EH (cell line): ENCODE data around the gene FOXI1.

ENCODE experiments used
- DNase-seq: peaks from one replicate; pipeline ENCODE4 v3.0.0-alpha.2; 2015; ENCODE audit warnings: low read depth

Gene FOXI1

DNA sequence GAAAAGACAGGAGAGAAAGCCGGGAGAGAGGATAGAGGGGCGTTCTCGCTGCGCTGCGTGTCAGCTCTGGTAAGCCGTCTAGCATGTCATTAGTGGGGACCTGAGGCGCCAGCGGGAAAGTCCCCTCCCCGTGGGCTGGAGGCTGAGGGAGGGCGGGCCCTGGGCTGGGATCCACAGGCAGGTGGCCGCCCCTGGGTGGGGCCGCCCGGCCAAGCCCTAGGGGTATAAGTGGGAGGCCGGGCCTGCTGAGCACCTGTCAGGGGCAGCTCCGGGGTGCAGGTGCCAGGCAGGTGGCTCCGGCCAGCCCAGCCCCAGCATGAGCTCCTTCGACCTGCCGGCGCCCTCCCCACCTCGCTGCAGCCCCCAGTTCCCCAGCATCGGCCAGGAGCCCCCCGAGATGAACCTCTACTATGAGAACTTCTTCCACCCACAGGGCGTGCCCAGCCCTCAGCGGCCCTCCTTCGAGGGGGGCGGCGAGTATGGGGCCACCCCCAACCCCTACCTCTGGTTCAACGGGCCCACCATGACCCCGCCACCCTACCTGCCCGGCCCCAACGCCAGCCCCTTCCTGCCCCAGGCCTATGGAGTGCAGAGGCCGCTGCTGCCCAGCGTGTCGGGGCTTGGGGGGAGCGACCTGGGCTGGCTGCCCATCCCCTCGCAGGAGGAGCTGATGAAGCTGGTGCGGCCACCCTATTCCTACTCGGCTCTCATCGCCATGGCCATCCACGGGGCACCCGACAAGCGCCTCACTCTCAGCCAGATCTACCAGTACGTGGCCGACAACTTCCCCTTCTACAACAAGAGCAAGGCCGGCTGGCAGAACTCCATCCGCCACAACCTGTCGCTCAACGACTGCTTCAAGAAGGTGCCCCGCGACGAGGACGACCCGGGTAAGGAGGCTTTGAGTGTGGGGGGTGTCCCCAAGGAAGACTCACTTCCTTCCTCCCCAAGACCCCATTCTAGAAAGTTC, at the start of gene FOXI1:
TSS of gene FOXI1 (plus strand) at position 256 of the 970 bp plus-strand sequence. CDS start at position 317, 61 bp downstream.
- DNase-seq, result no peak

DNA sequence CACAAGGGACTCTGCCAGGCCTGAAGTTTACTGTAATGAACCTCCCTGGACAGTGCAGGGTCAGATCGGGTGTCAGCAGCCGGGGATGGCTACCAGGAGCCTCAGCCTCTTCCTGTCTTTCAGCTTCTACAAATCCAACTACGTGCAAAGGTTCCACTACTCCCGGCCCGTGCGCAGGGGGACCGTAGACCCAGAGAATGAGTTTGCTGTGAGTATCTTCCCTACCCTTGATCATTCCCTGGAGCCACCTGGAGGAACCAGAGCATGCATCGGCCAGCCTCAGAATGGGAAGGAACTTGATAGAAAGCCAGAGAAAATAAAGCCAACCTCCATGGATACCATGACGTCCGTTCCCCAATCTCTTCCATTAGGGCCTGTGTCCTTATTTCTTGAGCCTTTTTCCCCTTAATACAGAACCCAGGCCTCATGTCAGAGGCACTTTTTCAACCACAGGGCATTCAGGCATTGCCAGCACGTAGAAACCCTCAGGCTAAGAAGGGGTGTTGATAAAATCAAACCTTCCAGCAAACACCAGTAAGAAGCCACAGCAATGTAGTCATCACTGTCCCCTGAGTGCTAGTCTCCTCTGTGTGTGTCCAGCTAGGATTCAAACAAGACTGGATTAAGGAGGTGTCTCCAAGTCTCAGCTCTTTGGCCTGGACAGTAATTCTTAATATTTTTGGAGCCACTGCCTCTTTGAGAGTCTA, 49.0 kb upstream of the FOXI1 start:
- peak; percentile 43 for DNase-seq

DNA sequence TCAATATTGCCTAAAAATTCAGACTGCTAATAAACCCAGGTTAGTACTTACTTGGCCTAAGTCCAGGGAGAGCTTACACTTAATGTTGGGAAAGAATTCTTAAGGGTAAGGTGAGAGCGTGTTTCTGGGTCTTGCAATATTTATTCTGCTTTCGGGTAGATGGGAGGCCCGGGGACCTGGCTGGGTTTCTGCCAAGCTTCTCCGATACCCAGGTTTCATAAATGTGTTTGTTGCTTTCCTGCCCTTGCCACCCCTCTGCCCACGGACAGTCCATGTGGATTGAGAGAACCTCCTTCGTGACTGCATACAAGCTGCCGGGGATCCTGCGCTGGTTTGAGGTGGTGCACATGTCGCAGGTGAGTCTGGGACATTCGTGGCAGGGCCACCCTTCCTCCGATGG, 48.4 kb upstream of the FOXI1 start:
- no peak for DNase-seq

DNA sequence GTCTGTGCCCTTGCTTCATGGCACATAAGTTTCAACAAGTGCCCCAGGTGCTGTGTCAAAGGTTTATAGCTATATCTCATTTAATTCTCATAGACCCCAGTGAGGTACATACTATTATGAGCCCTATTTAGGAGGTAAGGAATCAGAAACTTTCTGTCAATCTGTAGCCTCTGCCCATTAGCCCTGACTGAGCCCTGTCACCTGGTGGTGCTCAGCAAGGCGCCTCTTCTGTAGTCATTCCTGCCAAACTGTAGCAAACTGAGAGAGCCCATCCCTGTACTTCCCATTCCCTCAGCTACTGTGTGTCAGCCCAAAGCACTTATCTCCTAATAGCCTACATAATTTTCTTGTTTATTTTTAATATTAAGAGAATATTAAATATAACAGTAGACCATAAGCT, 46.5 kb upstream of the FOXI1 start:
- no peak for DNase-seq

- DNase-seq, result no peak
Measured at GRCh38 chr5:170067152-170067551, 38.5 kb upstream of the FOXI1 start.

DNA sequence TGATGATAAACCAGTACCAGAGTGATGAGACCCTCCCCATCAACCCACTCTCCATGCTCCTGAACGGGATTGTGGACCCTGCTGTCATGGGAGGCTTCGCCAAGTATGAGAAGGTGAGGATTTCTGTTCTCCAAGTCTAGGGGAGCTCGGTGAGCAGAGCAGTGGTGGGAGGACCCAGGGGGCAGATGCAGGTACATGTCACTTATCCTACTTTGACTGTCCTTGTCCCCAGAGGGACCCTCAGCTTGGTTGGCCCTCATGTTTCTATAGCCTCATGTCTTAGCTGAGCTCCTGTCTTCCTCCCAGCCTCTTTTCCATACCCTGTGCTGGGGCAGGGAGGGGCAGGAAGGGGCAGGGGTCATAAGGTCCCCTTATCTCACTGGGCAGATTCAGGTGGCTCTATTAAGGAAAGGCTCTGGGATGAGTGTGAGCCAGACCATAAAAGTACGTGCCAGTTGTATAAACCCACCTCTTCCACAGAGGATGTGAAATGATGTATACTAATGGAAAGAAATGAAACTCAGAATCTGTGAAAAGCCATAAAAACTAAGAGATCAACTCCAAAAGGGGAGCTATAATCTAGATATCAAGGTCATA, 38.0 kb upstream of the FOXI1 start:
- no peak for DNase-seq

- DNase-seq, result no peak
Measured at GRCh38 chr5:170069512-170069911, 36.2 kb upstream of the FOXI1 start.

DNA sequence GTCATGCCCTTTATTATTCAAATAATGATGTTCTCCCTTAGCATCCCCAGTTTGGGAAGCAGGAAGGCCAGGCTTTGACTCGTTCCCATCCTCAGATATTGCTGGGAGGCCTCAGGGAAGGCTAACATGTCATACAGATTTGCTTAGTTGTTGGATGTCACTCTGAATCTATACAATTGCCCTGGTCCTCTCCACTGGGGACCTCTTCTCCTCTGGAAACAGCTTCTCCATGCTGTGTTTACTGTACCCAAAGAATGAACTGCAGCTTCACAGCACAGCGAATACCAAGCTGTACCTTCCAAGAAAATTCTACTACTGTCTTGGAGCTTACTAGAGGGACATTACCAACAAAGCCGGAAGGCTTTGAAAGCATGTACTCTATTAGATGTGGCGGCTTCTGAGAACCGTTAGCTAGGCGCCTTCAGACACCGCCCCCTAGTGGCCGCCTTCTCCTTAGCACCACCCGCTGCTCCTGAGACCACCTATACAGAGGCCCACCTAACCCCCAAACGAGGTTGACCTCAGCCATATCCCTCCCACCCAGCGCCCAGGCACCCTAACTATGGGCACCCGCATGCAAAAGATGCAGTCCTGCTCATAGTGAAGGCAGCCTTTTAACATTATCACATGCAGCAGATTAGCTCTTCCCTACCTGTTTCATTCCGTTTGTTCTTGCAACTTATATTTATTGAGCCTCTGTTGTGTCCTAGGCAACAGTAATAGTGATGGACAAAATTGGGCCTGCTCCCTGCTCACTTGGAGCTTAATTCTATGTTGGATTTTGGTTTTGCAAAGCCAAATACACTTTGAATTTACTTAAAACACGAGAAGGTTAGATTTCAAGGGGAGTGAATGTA, 34.9 kb upstream of the FOXI1 start:
- DNase-seq, result peak; percentile 51

DNA sequence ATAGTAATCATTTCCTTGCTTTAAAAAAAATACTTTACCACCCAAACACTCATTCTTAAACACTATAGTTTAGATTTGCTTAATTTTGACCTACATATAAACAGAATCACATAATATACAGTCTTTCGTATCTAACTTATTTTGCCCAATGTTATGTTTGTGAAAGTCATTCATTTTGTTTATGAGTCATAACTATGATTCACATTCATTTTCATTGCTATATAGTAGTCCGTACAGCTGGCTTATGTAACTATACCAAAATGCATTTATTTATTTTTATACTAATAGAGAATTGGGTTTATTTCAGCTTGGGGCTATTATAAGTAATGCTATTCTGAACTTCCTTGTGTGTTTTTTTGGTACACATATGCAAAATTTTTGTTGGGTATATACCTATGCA, 33.9 kb upstream of the FOXI1 start:
- no peak for DNase-seq

DNA sequence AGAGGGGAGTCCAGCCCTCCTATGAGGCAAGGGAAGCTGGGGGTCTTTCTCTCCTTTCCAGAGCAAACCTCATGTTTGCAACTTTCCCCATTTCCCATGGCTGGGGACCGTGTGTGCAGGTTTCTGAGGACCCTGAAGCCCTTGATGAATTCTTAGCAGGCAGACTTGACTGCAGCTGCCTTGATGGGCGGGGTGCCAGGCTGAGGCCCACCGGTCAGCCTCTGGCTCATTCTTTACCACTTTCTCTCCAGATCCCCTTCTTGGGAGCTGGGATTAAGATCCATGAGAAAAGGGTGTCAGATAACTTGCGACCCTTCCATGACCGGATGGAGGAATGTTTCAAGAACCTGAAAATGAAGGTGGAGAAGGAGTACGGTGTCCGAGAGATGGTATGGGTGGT, 30.0 kb upstream of the FOXI1 start:
- DNase-seq, result no peak

DNA sequence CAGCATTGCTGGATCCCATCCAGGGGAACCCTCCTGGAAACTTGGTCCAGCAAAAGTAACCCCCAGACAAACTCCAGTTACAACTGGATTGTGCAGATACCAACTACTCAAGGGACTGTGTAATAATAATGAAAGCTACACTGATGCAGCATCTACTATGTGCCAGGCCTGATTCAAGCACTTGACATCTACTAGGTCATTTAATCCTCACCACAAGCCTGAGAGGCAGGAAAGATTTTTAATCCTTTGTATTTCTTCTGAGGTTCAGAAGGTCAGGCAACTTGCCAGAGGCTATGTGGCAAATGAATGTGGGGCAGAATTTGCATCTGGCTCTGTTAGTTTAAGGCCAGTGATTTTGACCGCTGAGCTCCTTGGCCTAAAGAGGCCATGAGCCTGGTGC, 29.5 kb upstream of the FOXI1 start:
- DNase-seq, result no peak

GRCh38 chr5:170076739-170077138, 29.0 kb upstream of the FOXI1 start:
- no peak for DNase-seq

GRCh38 chr5:170077526-170077925, 28.2 kb upstream of the FOXI1 start:
- DNase-seq, result no peak

GRCh38 chr5:170078458-170078857, 27.2 kb upstream of the FOXI1 start:
- no peak for DNase-seq

GRCh38 chr5:170078931-170079330, 26.8 kb upstream of the FOXI1 start:
- DNase-seq, result no peak

DNA sequence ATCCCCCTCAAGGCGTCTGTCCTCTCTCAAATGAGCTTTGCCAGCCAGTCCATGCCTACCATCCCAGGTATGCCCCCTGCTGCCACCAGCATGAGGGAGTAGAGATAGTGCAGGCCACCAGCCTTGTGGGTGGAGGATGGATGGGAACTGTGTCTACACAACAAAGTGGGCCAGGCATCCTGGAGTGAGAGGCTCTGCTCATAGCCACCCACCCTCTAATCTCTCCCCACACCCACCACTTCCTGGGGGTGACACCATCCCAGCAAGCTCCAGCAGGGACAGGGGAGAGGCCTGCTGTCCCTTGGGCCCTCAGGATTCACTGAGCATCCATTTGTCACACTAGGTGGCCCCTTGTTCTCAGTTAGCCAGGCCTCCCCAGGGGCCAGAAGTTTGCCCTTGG, 25.5 kb upstream of the FOXI1 start:
- no peak for DNase-seq

DNA sequence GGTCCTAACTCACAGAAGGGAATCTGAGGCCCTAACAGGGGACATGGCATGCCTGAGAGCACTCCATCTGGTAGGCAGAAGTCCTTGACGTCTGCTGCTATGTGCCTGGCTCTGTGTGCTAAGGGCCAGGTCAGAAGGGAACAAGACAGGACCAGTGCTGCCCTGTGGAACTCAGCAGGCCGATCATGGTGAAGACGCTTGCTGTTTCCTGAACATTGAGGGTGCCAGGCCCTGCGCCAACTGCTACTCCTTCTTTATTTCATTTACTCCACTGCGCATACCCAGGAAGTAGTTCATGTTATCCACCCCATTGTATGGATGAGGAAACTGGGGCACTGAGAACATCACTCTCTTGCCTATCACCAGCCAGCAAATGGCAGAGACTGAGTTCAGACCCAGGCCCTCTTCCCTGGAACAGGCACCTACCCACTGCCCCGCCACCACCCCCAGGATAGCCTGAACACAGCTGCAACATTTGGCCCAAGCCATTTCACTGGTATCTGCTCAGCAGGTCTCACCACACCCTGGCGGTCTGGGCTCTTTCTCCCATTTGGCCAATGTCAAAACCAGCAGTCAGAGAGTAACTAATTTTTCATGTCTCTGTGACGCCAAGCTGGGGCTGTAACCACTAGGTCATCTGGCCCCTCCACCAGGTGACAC, 24.8 kb upstream of the FOXI1 start:
- no peak for DNase-seq

- DNase-seq, result no peak
Measured at GRCh38 chr5:170081616-170082015, 24.1 kb upstream of the FOXI1 start.

DNA sequence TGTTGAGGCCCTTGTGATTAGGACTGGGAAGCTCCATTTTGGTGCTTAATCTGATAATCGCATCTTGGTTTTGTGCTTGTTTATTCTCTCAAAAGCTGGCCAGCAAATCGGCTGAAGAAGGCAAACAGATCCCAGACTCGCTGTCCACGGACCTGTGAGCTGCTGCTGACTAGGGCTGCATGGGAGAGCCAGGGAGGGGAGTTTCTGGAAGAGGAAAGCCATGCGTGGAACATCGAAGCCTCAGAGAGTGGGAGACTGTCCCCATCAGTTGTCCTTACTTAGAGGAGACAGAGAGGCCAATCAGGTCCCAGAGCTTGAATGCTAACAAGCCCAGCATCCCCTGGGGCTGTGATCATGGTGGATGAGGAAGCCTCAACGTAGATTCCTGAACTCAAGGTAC, 23.0 kb upstream of the FOXI1 start:
- no peak for DNase-seq

DNA sequence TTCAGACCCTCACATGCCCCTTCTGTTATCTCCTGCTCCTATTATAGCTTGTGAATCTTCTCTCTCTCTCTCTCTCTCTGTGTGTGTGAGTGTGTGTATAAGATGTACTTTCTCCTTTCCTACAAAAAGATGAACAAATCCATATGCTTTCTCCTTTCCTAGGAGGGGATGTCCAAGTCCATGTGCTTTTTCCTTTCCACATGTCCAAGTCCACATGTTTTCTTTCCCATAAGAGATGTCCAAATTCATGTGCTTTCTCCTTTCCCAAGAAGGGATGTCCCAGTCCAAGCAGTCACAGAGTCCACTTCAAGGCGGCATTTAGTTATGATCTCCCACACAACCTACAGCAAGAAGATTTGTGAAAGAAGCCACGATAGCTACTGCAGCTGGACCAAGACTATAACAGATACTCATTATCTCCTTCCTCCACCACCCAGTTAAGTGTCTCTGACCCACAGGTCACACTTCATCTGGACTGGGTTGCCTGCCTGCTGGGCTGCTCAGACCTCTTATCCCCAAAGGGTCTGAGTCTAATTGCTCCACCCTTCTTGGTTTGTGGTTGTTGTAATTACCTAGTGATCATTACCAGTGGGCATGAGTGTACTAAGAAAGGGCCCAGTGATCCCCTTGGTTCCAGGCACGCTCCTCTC, 18.4 kb upstream of the FOXI1 start:
- no peak for DNase-seq
